Cardiac septum (tissue), 1 donor: ENCODE data around the gene THBS1. TPM values are rescaled to one million over a fixed set of nuclear protein-coding genes. Genes with fewer than 3 reads are reported as not detected.

Experiments used
- total RNA-seq: library from RNA; stranded (reverse); fragmentation: NEBNext Ultra II Directional; extraction: Animal tissue kit (Norgen Biotek cat#: 25700); gene quantifications from one replicate; pipeline ENCODE4 v1.2.1, GENCODE V29; 2021
- donor health status: DM: no; HTN: no; CAD: no.

Gene THBS1
- total RNA-seq, 1 donor from 2014 or later: 283 TPM

Other genes with a start within 250 kb of the THBS1 start
- 2.0 TPM for gene FSIP1, start 201.8 kb downstream of the THBS1 start, total RNA-seq